ENCODE results near the gene ENTR1.

- no peak for TF ChIP-seq POLR2AphosphoS5 (IDR thresholded peaks at IDR 0.05; ENCODE audit: low read depth, low read length)
- no peak for TF ChIP-seq REST (IDR thresholded peaks at IDR 0.05; ENCODE audit: insufficient read depth in 1 of 2, low read depth in 2 of 2, low read length in 2 of 2)
- TF ChIP-seq TAF1 (IDR thresholded peaks at IDR 0.05; ENCODE audit: borderline replicate concordance, insufficient read depth, low read length), result no peak
- TF ChIP-seq SIN3A (IDR thresholded peaks at IDR 0.05; ENCODE audit: borderline replicate concordance, insufficient read depth, low read length), result no peak
- no peak for TF ChIP-seq FOXP2 (optimal IDR thresholded peaks at IDR 0.05; ENCODE audit: borderline replicate concordance, extremely low read depth, extremely low read length, insufficient read depth)
Observed at GRCh38 chr9:136395345-136396218, 14.8 kb downstream of the ENTR1 start.
